ENCODE results near the gene ITGB3. TPM values are rescaled to one million over a fixed set of nuclear protein-coding genes. Genes with fewer than 3 reads are reported as not detected.

Gene ITGB3
- total RNA-seq, 4 donors from 2014 or later, result 48.6 to 61.5 (median 54.9) TPM

DNA sequence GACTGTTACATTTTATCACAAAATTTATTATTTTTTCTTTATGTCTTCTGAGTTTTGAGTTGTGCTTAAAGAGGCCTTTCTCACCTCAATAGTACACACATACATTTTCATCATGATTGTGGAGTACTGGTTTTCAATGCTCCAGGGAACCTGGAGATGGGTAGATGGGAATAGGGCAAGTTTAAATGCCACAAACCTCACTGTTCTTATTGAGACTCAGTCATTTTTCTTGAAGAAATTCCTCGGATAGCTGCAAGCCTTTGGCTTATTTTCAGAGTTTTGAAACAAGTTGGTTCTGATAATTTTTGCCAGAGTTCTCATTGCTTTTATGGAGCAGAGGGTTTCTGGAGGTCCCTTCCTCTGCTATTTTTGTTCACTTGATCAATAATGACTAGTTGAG is 105.0 kb downstream of the ITGB3 start:
- 74% methylated on average over 1 of the region's 1 CpG for WGBS
- H3K9me3 ChIP-seq, result no peaks in the 10 kb centered on the region
- peaks cover 0 to 12% (median 3%) of the 10 kb centered on the region in 4 donors for H3K36me3 ChIP-seq
- H3K27ac ChIP-seq (replicated peaks in 1 of 4), result no peak overlapping the region
- intact Hi-C loops (cut with DNase I), result no loop called here
- no peak for TF ChIP-seq EP300 (IDR thresholded peaks at IDR 0.05)
- DNase-seq (ENCODE audit: extremely low spot score), result no peak
- no peaks in the 10 kb centered on the region for H3K4me1 ChIP-seq
- no peaks in the 10 kb centered on the region for H3K27me3 ChIP-seq
- H3K4me3 ChIP-seq, result no peak overlapping the region

Small RNA genes within 50 kb of the gene (small RNA-seq; reads per million reads assigned to genes)
- gene RNU7-186P, result 0 reads per million in 3 donors

Other genes with a start within 250 kb of the ITGB3 start
- 10 to 100 TPM; 48.2 to 51.1 (median 49.1) TPM for gene CDC27, start 64.5 kb upstream of the ITGB3 start, total RNA-seq
- gene MYL4, start 44.5 kb upstream of the ITGB3 start, total RNA-seq, result under 1 TPM in 2 of 4 donors, not detected in 2; 0.50 to 0.52 TPM
- 10 to 100 TPM in 1 of 4 donors, 1 to 10 TPM in 3; 4.0 to 12.9 (median 7.1) TPM for gene EFCAB13, start 70.1 kb downstream of the ITGB3 start, total RNA-seq

Data from esophagus muscularis mucosa (tissue), 4 donors.